ENCODE results near the gene ZDHHC11. TPM values are rescaled to one million over a fixed set of nuclear protein-coding genes. Genes with fewer than 3 reads are reported as not detected.
"Not testable (repeated sequence)": the region's sequence is repeated elsewhere in the genome, so short reads cannot be mapped to it uniquely, and the experiment has no call there.

The ZDHHC11 gene
- total and polyA plus RNA-seq, 2 of the 4 experiments (the other 2 are of a cell fraction): 0.36 to 1.6 TPM

DNA sequence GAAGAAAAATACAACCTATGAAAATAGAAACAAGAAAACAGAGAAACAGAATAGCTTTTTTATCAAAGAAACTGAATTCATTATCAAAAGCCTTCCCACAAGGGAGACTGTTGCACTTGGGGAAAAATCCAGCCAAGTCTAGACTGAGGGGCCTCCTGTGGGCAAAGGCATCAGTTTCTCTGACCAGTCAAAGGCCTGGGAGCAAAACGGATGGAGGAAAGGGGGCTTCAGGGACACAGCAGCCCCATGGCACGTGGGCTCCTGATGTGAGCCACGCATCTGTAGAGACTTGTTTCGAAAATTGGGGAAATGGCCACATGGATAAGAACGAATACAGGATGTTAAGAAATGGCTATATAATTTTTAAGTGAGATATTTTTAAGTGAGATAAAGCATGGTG is 87.4 kb downstream of the ZDHHC11 start:
- TF ChIP-seq NFE2L2 (IDR thresholded peaks at IDR 0.05; ENCODE audit: low read depth, low read length) (no peak), CEBPB (IDR thresholded peaks at IDR 0.05; ENCODE audit: low read depth, low read length) (no peak), CHD1 (IDR thresholded peaks at IDR 0.05; ENCODE audit: low read depth, low read length) (no peak), MAFK (IDR thresholded peaks at IDR 0.05; ENCODE audit: low read depth, low read length) (no peak)
- H3K56ac ChIP-seq (ENCODE audit: extremely low read depth, insufficient read depth, low read length): no peak overlapping the region
- DNase-seq (no peak), ATAC-seq (ENCODE audit: low read depth) (no peak)
- no peak overlapping the region for H4K5ac ChIP-seq (ENCODE audit: low read depth, low read length)
- no peaks in the 10 kb centered on the region for H3K9me1 ChIP-seq (ENCODE audit: insufficient read depth, low read length)
- dilution Hi-C loops (cut with HindIII; ENCODE audit: low sequenced_read_pairs, unreplicated experiment) (no loop called here), intact Hi-C loops (cut with micrococcal nuclease) (no loop called here), in situ Hi-C loops (cut with MboI; ENCODE audit: low sequenced_read_pairs) (no loop called here)
- no peak overlapping the region for H4K8ac ChIP-seq (ENCODE audit: low read depth in 2 of 2, low read length in 2 of 2)
- no peak overlapping the region for H3K14ac ChIP-seq (replicated peaks; ENCODE audit: low read depth, low read length)
- no peaks in the 10 kb centered on the region for H3K79me1 ChIP-seq (ENCODE audit: low read depth in 1 of 2, low read length in 2 of 2)
- H4K91ac ChIP-seq (ENCODE audit: insufficient read depth, low read depth, low read length): no peak overlapping the region
- 39% methylated on average over 5 of the region's 5 CpGs; no CpG with 5 or more reads in 1 of the 2 experiments for WGBS, 2 experiments (ENCODE audit: extremely low coverage in 2 of 2, insufficient read length in 1 of 2)
- H2BK120ac ChIP-seq (ENCODE audit: low read depth, low read length): no peak overlapping the region
- ChIA-PET POLR2A (ENCODE audit: unreplicated experiment) (no interaction called here), CTCF (interaction anchor here (0.7 kb wide), 1 partner anchor 641 kb away, joined by 3 read pairs; no protein-coding TSS in a partner anchor)
- H2AFZ ChIP-seq (replicated peaks; ENCODE audit: low read length, poor library complexity): no peak overlapping the region
- H2BK15ac ChIP-seq (ENCODE audit: low read depth, low read length): no peak overlapping the region
- no peaks in the 10 kb centered on the region for H3K4me1 ChIP-seq (ENCODE audit: control insufficient read depth, insufficient read depth, low read length)
- H3K18ac ChIP-seq (ENCODE audit: low read depth, low read length): no peak overlapping the region
- H3K4me2 ChIP-seq (ENCODE audit: low read depth, low read length): no peak overlapping the region
- no peak overlapping the region for H2AK9ac ChIP-seq (replicated peaks; ENCODE audit: low read depth, low read length, poor library complexity)
- peaks cover 4% of the 10 kb centered on the region; the same call in 1 of the 2 replicates for H3K9me3 ChIP-seq (ENCODE audit: control insufficient read depth, insufficient read depth, low read length)
- H2BK5ac ChIP-seq (ENCODE audit: low read depth, low read length, poor library complexity, severe bottlenecking): no peak overlapping the region
- H3K27ac ChIP-seq (ENCODE audit: insufficient read depth, low read length): no peak overlapping the region
- H3K9ac ChIP-seq (ENCODE audit: low read depth, low read length): no peak overlapping the region
- H3K4me3 ChIP-seq (ENCODE audit: insufficient read depth, low read depth, low read length): no peak overlapping the region
- no TSS peak for BruUV-seq (replicated peaks)
- H3K27me3 ChIP-seq (ENCODE audit: control insufficient read depth, insufficient read depth, low read length): peaks cover 18% of the 10 kb centered on the region; the same call in 1 of the 2 replicates
- no peak overlapping the region for H3K4ac ChIP-seq (ENCODE audit: low read depth, low read length)
- H3K23ac ChIP-seq (ENCODE audit: low read depth, low read length): no peak overlapping the region
- H4K20me1 ChIP-seq (ENCODE audit: insufficient read depth, low read length): no peaks in the 10 kb centered on the region
- H2BK20ac ChIP-seq (ENCODE audit: low read depth, low read length): no peak overlapping the region
- no peak overlapping the region for H2AK5ac ChIP-seq (ENCODE audit: low read depth, low read length)
- no peaks in the 10 kb centered on the region for H3K36me3 ChIP-seq (ENCODE audit: control insufficient read depth, insufficient read depth, low read length)

DNA sequence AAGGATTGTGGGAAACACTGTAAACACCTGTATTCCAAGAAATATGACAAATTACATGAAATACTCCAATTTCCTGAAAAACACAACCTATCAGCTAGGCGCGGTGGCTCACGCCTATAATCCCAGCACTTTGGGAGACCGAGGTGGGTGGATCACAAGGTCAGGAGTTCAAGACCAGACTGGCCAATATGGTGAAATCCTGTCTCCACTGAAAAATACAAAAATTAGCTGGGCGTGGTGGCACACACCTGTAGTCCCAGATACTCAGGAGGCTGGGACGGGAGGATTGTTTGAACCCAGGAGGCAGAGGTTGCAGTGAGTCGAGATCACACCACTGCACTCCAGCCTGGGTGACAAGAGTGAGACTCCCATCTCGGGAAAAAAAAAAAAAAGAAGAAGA is 87.8 kb downstream of the ZDHHC11 start:
- H3K9me3 ChIP-seq (ENCODE audit: control insufficient read depth, insufficient read depth, low read length); H3K79me1 ChIP-seq (ENCODE audit: low read depth in 1 of 2, low read length in 2 of 2); H4K8ac ChIP-seq (ENCODE audit: low read depth in 2 of 2, low read length in 2 of 2); H4K20me1 ChIP-seq (ENCODE audit: insufficient read depth, low read length); in situ Hi-C loops (cut with MboI; ENCODE audit: low sequenced_read_pairs); H2BK120ac ChIP-seq (ENCODE audit: low read depth, low read length); H3K14ac ChIP-seq (replicated peaks; ENCODE audit: low read depth, low read length); H2AK9ac ChIP-seq (replicated peaks; ENCODE audit: low read depth, low read length, poor library complexity); H3K4me3 ChIP-seq (ENCODE audit: insufficient read depth, low read depth, low read length); H3K27ac ChIP-seq (ENCODE audit: insufficient read depth, low read length); H4K5ac ChIP-seq (ENCODE audit: low read depth, low read length); H4K91ac ChIP-seq (ENCODE audit: insufficient read depth, low read depth, low read length); H3K4me1 ChIP-seq (ENCODE audit: control insufficient read depth, insufficient read depth, low read length); ATAC-seq (ENCODE audit: low read depth); H2BK20ac ChIP-seq (ENCODE audit: low read depth, low read length); H2BK15ac ChIP-seq (ENCODE audit: low read depth, low read length); H2BK5ac ChIP-seq (ENCODE audit: low read depth, low read length, poor library complexity, severe bottlenecking); intact Hi-C loops (cut with micrococcal nuclease); H3K36me3 ChIP-seq (ENCODE audit: control insufficient read depth, insufficient read depth, low read length); H3K9ac ChIP-seq (ENCODE audit: low read depth, low read length); H2AFZ ChIP-seq (replicated peaks; ENCODE audit: low read length, poor library complexity); DNase-seq; BruUV-seq (replicated peaks); H2AK5ac ChIP-seq (ENCODE audit: low read depth, low read length); POLR2A ChIA-PET (ENCODE audit: unreplicated experiment); dilution Hi-C loops (cut with HindIII; ENCODE audit: low sequenced_read_pairs, unreplicated experiment); H3K18ac ChIP-seq (ENCODE audit: low read depth, low read length); H3K4ac ChIP-seq (ENCODE audit: low read depth, low read length); H3K9me1 ChIP-seq (ENCODE audit: insufficient read depth, low read length); H3K4me2 ChIP-seq (ENCODE audit: low read depth, low read length); H3K56ac ChIP-seq (ENCODE audit: extremely low read depth, insufficient read depth, low read length); H3K23ac ChIP-seq (ENCODE audit: low read depth, low read length): not testable (repeated sequence)
- WGBS, 2 experiments (ENCODE audit: extremely low coverage in 2 of 2, insufficient read length in 1 of 2): 80% methylated on average over 6 of the region's 8 CpGs; no CpG with 5 or more reads in 1 of the 2 experiments
- CTCF ChIA-PET: interaction anchor here (0.7 kb wide), 1 partner anchor 641 kb away, joined by 3 read pairs; no protein-coding TSS in a partner anchor
- H3K27me3 ChIP-seq (ENCODE audit: control insufficient read depth, insufficient read depth, low read length): peaks cover 22% of the 10 kb centered on the region; the same call in 1 of the 2 replicates
